Stimulated activated CD8-positive, alpha-beta memory T cell treated with anti-CD3 and anti-CD28 coated beads, Interleukin-15, amount 100 ng/mL, for 48 hours (primary cell): ENCODE results near the gene OTUD7B.
A peak's percentile ranks its signal among the peaks of the same experiment; 100 is the strongest.
"Not testable (repeated sequence)": the region's sequence is repeated elsewhere in the genome, so short reads cannot be mapped to it uniquely, and the experiment has no call there.

Source experiments
- DNase-seq, 2 donors: peaks; one replicate each; pipeline ENCODE4 v3.0.0-alpha.2; 2020; ENCODE audit warnings: low read depth in 2 of 2

OTUD7B gene

GRCh38 chr1:149949911-149950310 is 60.6 kb downstream of the OTUD7B start:
- DNase-seq = no peak

- DNase-seq = no peak
These were observed 65.3 kb downstream of the OTUD7B start for GRCh38 chr1:149945206-149945605.

GRCh38 chr1:149942885-149943284 is 67.6 kb downstream of the OTUD7B start:
- DNase-seq = no peak

GRCh38 chr1:149942207-149942606 is 68.3 kb downstream of the OTUD7B start:
- no peak for DNase-seq

GRCh38 chr1:149940427-149940826 is 70.1 kb downstream of the OTUD7B start:
- no peak for DNase-seq

- not testable (repeated sequence) for DNase-seq
These were observed 71.9 kb downstream of the OTUD7B start for GRCh38 chr1:149938668-149939003.

GRCh38 chr1:149937759-149938158 is 72.8 kb downstream of the OTUD7B start:
- DNase-seq = no peak

- no peak for DNase-seq
These were observed 73.4 kb downstream of the OTUD7B start for GRCh38 chr1:149936992-149937705.

GRCh38 chr1:149936170-149936991 is 74.1 kb downstream of the OTUD7B start, which contains the start of gene MTMR11:
TSS of gene MTMR11 (minus strand) at chr1:149936879. CDS start at chr1:149936647, 232 bp downstream.
- no peak for DNase-seq

GRCh38 chr1:149934356-149934755 is 76.2 kb downstream of the OTUD7B start:
- no peak for DNase-seq

- no peak for DNase-seq
These were observed 77.3 kb downstream of the OTUD7B start for GRCh38 chr1:149933208-149933607.

- DNase-seq = no peak
These were observed 78.1 kb downstream of the OTUD7B start for GRCh38 chr1:149932474-149932873.

GRCh38 chr1:149931212-149931790 is 79.2 kb downstream of the OTUD7B start:
- no peak for DNase-seq

- DNase-seq = no peak
These were observed 80.7 kb downstream of the OTUD7B start for GRCh38 chr1:149929856-149930255.

GRCh38 chr1:149928401-149928724 is 82.2 kb downstream of the OTUD7B start:
- DNase-seq = no peak

GRCh38 chr1:149927563-149928400 is 82.7 kb downstream of the OTUD7B start, which contains the start of gene SF3B4:
TSS of gene SF3B4 (minus strand) at chr1:149927803. CDS start at chr1:149927759, 44 bp downstream.
- peak; percentile 92 to 93 for DNase-seq

GRCh38 chr1:149927056-149927562 is 83.4 kb downstream of the OTUD7B start:
- no peak for DNase-seq

- DNase-seq = no peak
These were observed 84.2 kb downstream of the OTUD7B start for GRCh38 chr1:149926296-149926695.

GRCh38 chr1:149925751-149926150 is 84.8 kb downstream of the OTUD7B start:
- no peak for DNase-seq

GRCh38 chr1:149925345-149925744 is 85.2 kb downstream of the OTUD7B start:
- DNase-seq = no peak

- DNase-seq = no peak
These were observed 86.9 kb downstream of the OTUD7B start for GRCh38 chr1:149923626-149924025.
